ENCODE measurements around the gene RAMP1. TPM values are rescaled to one million over a fixed set of nuclear protein-coding genes. Genes with fewer than 3 reads are reported as not detected.
A peak's percentile ranks its signal among the peaks of the same experiment; 100 is the strongest.

The RAMP1 gene
- total and polyA plus RNA-seq, 9 of the 15 experiments (the other 6 are each of a cell fraction or from before 2014, with no cell fraction given), result 0.72 to 0.77 TPM; not detected in 7

GRCh38 chr2:237940828-237941227 lies 81.4 kb downstream of the RAMP1 start (continued):
- TF ChIP-seq EHMT2 (IDR thresholded peaks at IDR 0.05) (no peak), ETV1 (tag; conservative IDR thresholded peaks at IDR 0.05; ENCODE audit: low read depth) (no peak), RCOR1 (IDR thresholded peaks at IDR 0.05; ENCODE audit: borderline replicate concordance in 1 of 2, low read depth in 2 of 2, low read length in 2 of 2) (peak in 1 of 2 experiments; percentile 74; a peak in 2 of 4 replicates), SREBF2 (CRISPR knock-in tag; IDR thresholded peaks at IDR 0.05) (no peak), NCOR1 (IDR thresholded peaks at IDR 0.05) (peak; percentile 12; the same call in 1 of the 2 replicates), SREBF1 (IDR thresholded peaks at IDR 0.05; ENCODE audit: borderline replicate concordance, low read depth, low read length) (no peak), PTTG1 (tag; IDR thresholded peaks at IDR 0.05; ENCODE audit: low read depth) (no peak), ZNF586 (CRISPR knock-in tag; conservative IDR thresholded peaks at IDR 0.05) (no peak), MXD1 (CRISPR knock-in tag; IDR thresholded peaks at IDR 0.05; ENCODE audit: borderline replicate concordance, poor library complexity, severe bottlenecking) (no peak), TAL1 (IDR thresholded peaks at IDR 0.05) (peak; percentile 11; the same call in 1 of the 2 replicates), NCOA6 (IDR thresholded peaks at IDR 0.05) (no peak), ATF1 (CRISPR knock-in tag; IDR thresholded peaks at IDR 0.05) (no peak), ATF1 (tag; IDR thresholded peaks at IDR 0.05) (no peak), TAF15 (IDR thresholded peaks at IDR 0.05; ENCODE audit: low read depth, low read length) (no peak), RUNX1 (IDR thresholded peaks at IDR 0.05; ENCODE audit: low read depth) (no peak), WHSC1 (IDR thresholded peaks at IDR 0.05; ENCODE audit: low read length) (no peak), MGA (IDR thresholded peaks at IDR 0.05) (no peak), NUFIP1 (IDR thresholded peaks at IDR 0.05; ENCODE audit: partially characterized antibody) (no peak), CBFA2T3 (IDR thresholded peaks at IDR 0.05) (peak; percentile 43), RBBP5 (IDR thresholded peaks at IDR 0.05; ENCODE audit: borderline replicate concordance, insufficient read depth, low read length, poor library complexity, severe bottlenecking) (no peak)
